Fibroblast of lung (primary cell): ENCODE measurements around the gene RELL1. TPM values are rescaled to one million over a fixed set of nuclear protein-coding genes. Genes with fewer than 3 reads are reported as not detected.

Source experiments
- DNase-seq, 2 donors: peaks; one replicate each; pipeline versions ENCODE4 v3.0.0 to v3.0.0-alpha.2; 2010; ENCODE audit warnings: low read depth in 2 of 2
- H2AFZ ChIP-seq: 2 replicates; pipeline ENCODE4 v1.5.1; 2012; ENCODE audit warnings: low read length, control low read depth, inconsistent platforms
- H3K27ac ChIP-seq: 2 replicates; pipeline ENCODE4 v1.5.1; 2011; ENCODE audit warnings: low read length, control low read depth; ENCODE audit not compliant: insufficient read depth
- H3K27me3 ChIP-seq: 2 replicates; pipeline ENCODE4 v1.5.1; 2011; ENCODE audit warnings: mild to moderate bottlenecking, low read length; ENCODE audit not compliant: control insufficient read depth, insufficient read depth
- H3K36me3 ChIP-seq: 2 replicates; pipeline ENCODE4 v1.5.1; 2011; ENCODE audit warnings: low read length; ENCODE audit not compliant: control insufficient read depth, insufficient read depth
- H3K4me1 ChIP-seq: 2 replicates; pipeline ENCODE4 v1.5.1; 2011; ENCODE audit warnings: low read length; ENCODE audit not compliant: control insufficient read depth, insufficient read depth; ENCODE audit errors: extremely low read depth
- H3K4me2 ChIP-seq: 2 replicates; pipeline ENCODE4 v1.5.1; 2011; ENCODE audit warnings: low read length, control low read depth; ENCODE audit not compliant: insufficient read depth; ENCODE audit errors: extremely low read depth
- H3K4me3 ChIP-seq, 4 experiments: fragments of 200-600 bp in 1 of 4; sonication (generic) in 1 of 4; replicated peaks in 1 of 4; 2 replicates each; pipeline ENCODE4 v1.5.1; 2011 to 2016; ENCODE audit warnings: low read length in 4 of 4, low read depth in 3 of 4, mild to moderate bottlenecking in 3 of 4, control low read depth in 2 of 4, inconsistent platforms in 1 of 4, mixed read lengths in 1 of 4; ENCODE audit not compliant: insufficient read depth in 1 of 4; ENCODE audit errors: control extremely low read depth in 1 of 4
- H3K79me2 ChIP-seq: 2 replicates; pipeline ENCODE4 v1.5.1; 2012; ENCODE audit warnings: mild to moderate bottlenecking, low read length, inconsistent platforms; ENCODE audit not compliant: control insufficient read depth, insufficient read depth
- H3K9ac ChIP-seq: 2 replicates; pipeline ENCODE4 v1.5.1; 2011; ENCODE audit warnings: mild to moderate bottlenecking, low read length, control low read depth; ENCODE audit not compliant: insufficient read depth
- H3K9me3 ChIP-seq: 2 replicates; pipeline ENCODE4 v1.5.1; 2012; ENCODE audit warnings: low read depth, low read length; ENCODE audit not compliant: control insufficient read depth, insufficient read depth
- H4K20me1 ChIP-seq: 2 replicates; pipeline ENCODE4 v1.5.1; 2011; ENCODE audit warnings: low read length; ENCODE audit not compliant: control insufficient read depth, insufficient read depth; ENCODE audit errors: extremely low read depth
- EZH2 ChIP-seq: IDR thresholded peaks from 2 replicates; pipeline ENCODE4 v1.5.1; 2012; ENCODE audit warnings: low read length, control low read depth, mild to moderate bottlenecking; ENCODE audit errors: missing control alignments
- polyA plus RNA-seq, 2 donors: library from polyadenylated mRNA; depleted of rRNA in 1 of 2; stranded (reverse) in 1 of 2; unstranded in 1 of 2; fragments of >200 nt; gene quantifications; 2 replicates each; pipeline ENCODE4 v1.2.1, GENCODE V29; 2011 to 2012; ENCODE audit warnings: missing spikeins in 1 of 2
- total RNA-seq: library from RNA; depleted of rRNA; stranded (reverse); fragments of >200 nt; gene quantifications from 2 replicates; pipeline ENCODE4 v1.2.1, GENCODE V29; 2014
- TF ChIP-seq, protein P1 (sequence below), 2 donors: IDR thresholded peaks in 1 of 2; conservative IDR thresholded peaks in 1 of 2; 1 replicate in 1 of 2; 2 replicates in 1 of 2; pipeline ENCODE4 v1.5.1; 2011 to 2012; ENCODE audit warnings: low read length in 2 of 2, control low read depth in 1 of 2, inconsistent platforms in 1 of 2, low read depth in 1 of 2, mild to moderate bottlenecking in 1 of 2

Gene RELL1
- total and polyA plus RNA-seq, 2 donors (not counting 1 experiment from before 2014, with no cell fraction given) = 16.1 to 71.0 TPM

DNA sequence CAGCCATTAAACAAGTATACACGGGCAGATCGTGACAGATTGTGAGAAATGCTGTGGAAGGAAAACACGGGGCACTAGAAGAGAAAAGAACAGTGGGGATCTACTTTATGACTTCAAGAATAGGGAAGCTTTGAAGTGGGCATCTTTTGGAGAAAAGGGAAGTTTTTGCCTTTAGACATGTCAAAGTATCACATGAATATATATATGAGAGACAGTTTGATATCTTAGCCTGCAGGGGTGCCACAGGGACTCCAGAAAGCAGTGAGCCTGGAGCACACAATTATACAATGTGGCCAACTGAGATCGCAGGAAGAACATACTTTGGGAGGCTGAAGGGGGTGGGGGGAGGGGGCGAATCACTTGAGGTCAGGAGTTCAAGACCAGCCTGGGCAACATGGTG, 35.7 kb downstream of the RELL1 start:
- TF ChIP-seq, protein P1, sequence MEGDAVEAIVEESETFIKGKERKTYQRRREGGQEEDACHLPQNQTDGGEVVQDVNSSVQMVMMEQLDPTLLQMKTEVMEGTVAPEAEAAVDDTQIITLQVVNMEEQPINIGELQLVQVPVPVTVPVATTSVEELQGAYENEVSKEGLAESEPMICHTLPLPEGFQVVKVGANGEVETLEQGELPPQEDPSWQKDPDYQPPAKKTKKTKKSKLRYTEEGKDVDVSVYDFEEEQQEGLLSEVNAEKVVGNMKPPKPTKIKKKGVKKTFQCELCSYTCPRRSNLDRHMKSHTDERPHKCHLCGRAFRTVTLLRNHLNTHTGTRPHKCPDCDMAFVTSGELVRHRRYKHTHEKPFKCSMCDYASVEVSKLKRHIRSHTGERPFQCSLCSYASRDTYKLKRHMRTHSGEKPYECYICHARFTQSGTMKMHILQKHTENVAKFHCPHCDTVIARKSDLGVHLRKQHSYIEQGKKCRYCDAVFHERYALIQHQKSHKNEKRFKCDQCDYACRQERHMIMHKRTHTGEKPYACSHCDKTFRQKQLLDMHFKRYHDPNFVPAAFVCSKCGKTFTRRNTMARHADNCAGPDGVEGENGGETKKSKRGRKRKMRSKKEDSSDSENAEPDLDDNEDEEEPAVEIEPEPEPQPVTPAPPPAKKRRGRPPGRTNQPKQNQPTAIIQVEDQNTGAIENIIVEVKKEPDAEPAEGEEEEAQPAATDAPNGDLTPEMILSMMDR (conservative IDR thresholded peaks at IDR 0.05 in 1 of 2, IDR thresholded peaks at IDR 0.05 in 1 of 2; ENCODE audit: low read depth in 1 of 2, low read length in 2 of 2) = no peak
- TF ChIP-seq EZH2 = no peak
- no peak overlapping the region for H3K4me2 ChIP-seq
- no peak overlapping the region for H2AFZ ChIP-seq
- H3K4me3 ChIP-seq = no peak overlapping the region
- no peaks in the 10 kb centered on the region for H3K9me3 ChIP-seq
- no peaks in the 10 kb centered on the region for H3K27me3 ChIP-seq
- H3K79me2 ChIP-seq = no peaks in the 10 kb centered on the region
- no peaks in the 10 kb centered on the region for H4K20me1 ChIP-seq
- peaks cover 5% of the 10 kb centered on the region for H3K4me1 ChIP-seq
- H3K9ac ChIP-seq = no peak overlapping the region
- no peaks in the 10 kb centered on the region for H3K36me3 ChIP-seq
- no peak overlapping the region for H3K27ac ChIP-seq
- DNase-seq = no peak

DNA sequence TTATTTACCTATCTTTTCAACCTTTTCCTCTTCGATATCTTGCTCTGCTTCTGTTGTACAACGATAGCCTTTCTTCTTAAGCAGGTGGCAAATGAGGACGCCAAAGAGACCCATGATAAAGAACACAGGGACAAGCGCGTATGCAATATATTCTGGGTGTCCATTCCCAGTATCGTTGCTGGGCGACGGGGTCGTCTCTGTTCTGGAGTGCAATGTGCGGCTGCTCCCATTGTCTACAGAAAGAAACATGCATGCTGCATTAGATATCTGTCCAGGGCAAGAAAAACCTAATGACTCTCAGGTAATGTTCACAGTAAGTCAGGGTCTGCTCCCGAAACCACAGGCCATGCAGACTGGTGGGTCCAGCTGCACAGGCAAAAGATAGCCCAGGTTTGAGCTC, 36.9 kb downstream of the RELL1 start:
- Histone ChIP-seq H3K4me2 (no peak overlapping the region), H3K9me3 (no peaks in the 10 kb centered on the region), H2AFZ (no peak overlapping the region), H3K4me3 (no peak overlapping the region), H3K36me3 (no peaks in the 10 kb centered on the region), H4K20me1 (no peaks in the 10 kb centered on the region), H3K9ac (no peak overlapping the region), H3K79me2 (no peaks in the 10 kb centered on the region), H3K4me1 (peaks cover 5% of the 10 kb centered on the region), H3K27ac (no peak overlapping the region), H3K27me3 (no peaks in the 10 kb centered on the region)
- no peak for TF ChIP-seq EZH2
- no peak for DNase-seq

GRCh38 chr4:37648084-37648817, 37.9 kb downstream of the RELL1 start:
- no peak overlapping the region for H2AFZ ChIP-seq

More at GRCh38 chr4:37648084-37648817, 37.9 kb downstream of the RELL1 start:
- peak overlapping the region in 1 of 4 experiments; percentile 9 for H3K4me3 ChIP-seq
- H3K36me3 ChIP-seq = no peaks in the 10 kb centered on the region
- H4K20me1 ChIP-seq = no peaks in the 10 kb centered on the region
- peaks cover 5% of the 10 kb centered on the region for H3K4me1 ChIP-seq
- no peak overlapping the region for H3K9ac ChIP-seq
- peak; percentile 87 to 96 for DNase-seq
- no peaks in the 10 kb centered on the region for H3K79me2 ChIP-seq
- H3K9me3 ChIP-seq = no peaks in the 10 kb centered on the region
- TF ChIP-seq EZH2 = no peak
- TF ChIP-seq, protein P1 (conservative IDR thresholded peaks at IDR 0.05 in 1 of 2, IDR thresholded peaks at IDR 0.05 in 1 of 2; ENCODE audit: low read depth in 1 of 2, low read length in 2 of 2) = no peak
- peak overlapping the region; percentile 23 for H3K27ac ChIP-seq
- no peaks in the 10 kb centered on the region for H3K27me3 ChIP-seq
- peak overlapping the region; percentile 1 for H3K4me2 ChIP-seq
